ENCODE data around the gene CNR2.

GRCh38 chr1:23895993-23896392, 17.2 kb downstream of the CNR2 start:
- TF ChIP-seq CTCF (IDR thresholded peaks at IDR 0.05) (no peak), POLR2A (IDR thresholded peaks at IDR 0.05) (no peak)

Measured in gastroesophageal sphincter (tissue), 3 donors.